HK-2 (cell line): Measurements from ENCODE around the gene TIAL1.
"Not testable (repeated sequence)": the region's sequence is repeated elsewhere in the genome, so short reads cannot be mapped to it uniquely, and the experiment has no call there.

ENCODE experiments used
- DNase-seq: peaks from one replicate; pipeline ENCODE4 v3.0.0-alpha.2; 2018; ENCODE audit not compliant: unreplicated experiment

The TIAL1 gene

DNA sequence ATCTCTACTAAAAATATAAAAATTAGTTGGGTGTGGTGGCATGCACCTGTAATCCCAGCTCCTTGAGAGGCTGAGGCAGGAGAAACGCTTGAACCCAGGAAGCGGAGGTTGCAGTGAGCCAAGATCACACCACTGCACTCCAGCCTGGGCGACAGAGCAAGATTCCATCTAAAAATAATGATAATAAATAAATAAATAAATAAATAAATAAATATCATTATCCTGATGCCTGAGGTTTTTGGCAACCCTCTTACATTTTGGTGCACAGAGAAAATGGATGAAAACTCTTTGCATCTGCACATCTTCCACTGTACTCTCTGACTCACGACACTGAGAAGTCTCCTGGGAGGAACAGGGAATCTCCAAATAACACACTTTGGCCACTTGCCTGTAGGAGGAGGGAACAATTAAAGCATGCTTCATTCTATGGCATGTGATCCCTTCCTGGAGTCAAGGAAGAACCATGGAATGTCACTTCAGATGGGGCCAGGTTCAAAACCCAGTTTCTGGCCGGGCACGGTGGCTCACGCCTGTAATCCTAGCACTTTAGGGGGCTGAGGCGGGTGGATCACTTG, 68.0 kb downstream of the TIAL1 start:
- DNase-seq: not testable (repeated sequence)

DNA sequence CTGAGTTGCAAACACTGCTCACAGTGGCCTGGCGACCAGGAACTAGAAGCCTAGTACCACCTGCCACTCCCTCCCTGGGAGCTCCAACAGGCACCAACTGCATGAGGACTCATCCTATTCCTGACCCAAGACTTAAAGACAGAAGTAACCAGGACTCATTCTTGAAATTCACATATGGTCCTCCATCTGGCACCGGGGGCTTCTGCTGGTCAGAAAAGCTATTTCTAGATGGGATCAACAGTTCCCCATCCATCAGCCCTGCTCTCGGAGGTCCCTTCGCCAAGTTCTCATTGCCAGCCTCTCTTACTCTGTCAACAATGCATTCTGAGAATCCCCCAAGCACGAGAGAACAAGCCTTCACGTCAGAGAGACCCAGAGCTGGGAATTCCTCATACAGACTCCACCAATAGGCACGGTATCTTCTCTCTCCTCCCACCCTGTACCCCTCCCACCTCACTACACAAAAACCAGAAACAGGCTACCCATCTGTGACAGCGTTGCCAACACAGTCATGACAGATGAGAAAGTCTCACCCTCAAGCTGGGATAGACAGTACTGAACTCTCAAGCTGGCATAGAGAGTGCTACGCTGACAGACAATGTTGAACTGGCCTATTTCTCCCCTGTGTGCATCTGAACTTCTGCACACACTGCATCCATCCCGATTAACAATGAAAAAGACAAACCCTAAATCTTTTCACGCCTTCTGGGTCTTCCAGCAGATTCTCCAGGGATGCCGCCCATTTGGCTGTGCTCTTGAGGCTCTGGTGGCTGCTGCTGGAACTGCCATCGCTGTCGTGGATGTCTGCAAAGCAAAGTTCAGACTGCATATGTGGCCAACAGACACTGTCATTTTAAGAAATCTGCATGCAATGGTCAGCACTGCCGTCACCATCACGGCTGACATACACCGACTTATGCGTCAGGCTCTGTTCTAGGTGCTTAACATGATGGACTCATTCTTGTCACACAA, 69.9 kb downstream of the TIAL1 start:
- no peak for DNase-seq

DNA sequence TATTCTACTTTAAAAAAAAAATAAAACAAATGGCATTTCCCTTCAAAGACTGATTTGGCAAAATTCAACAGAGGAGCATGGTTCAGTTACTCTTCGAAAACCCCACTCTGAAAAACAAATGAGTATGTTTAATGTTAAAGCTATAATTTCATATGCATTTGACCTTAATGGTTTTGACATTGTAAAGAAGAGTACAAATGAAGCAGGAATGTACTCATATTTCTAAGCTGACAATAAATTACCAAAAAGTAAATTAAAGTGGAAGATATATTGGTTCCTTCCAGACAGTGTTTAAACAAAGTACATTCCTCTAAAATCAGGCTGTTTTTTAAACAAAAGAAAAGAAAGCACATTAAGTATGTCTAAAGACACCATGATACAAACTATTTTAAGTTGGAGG, 70.6 kb downstream of the TIAL1 start:
- DNase-seq: no peak

DNA sequence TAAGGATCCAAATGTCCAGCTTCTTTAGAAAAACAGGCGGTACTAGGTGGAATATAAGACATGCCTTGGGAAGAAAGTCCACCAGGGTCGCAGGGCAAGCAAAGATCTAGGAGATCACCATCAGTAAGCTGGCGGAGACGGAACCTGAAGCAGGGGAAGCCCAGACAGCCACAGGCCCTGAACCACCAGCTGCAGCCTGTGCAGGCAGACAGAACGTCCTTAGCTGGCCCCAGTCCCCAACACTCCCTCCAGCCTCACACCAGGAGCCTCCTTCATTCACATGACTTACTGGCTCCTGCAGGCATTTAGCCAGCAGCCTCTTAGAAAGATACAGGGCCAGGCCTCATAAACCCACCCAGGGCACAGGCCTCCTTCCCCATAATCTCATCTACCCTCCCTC, 71.6 kb downstream of the TIAL1 start:
- DNase-seq: no peak

DNA sequence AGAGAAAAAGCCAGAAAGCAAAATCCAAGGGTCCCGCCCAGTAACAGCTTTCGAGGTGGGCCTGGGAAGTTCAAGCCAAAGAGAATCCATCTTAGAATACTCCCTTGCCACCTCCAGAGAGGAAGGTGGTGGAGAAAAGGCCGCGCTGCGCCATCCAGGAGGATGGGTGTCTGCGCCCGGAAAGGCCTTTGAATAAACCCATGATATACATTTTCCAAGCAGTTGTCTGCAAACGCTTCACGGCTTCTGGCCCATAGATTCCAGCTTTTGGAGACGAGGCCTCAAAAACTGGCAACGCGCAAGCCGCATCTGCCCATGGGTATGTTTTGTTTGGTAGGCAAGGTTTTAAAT, 72.1 kb downstream of the TIAL1 start:
- DNase-seq: no peak

DNA sequence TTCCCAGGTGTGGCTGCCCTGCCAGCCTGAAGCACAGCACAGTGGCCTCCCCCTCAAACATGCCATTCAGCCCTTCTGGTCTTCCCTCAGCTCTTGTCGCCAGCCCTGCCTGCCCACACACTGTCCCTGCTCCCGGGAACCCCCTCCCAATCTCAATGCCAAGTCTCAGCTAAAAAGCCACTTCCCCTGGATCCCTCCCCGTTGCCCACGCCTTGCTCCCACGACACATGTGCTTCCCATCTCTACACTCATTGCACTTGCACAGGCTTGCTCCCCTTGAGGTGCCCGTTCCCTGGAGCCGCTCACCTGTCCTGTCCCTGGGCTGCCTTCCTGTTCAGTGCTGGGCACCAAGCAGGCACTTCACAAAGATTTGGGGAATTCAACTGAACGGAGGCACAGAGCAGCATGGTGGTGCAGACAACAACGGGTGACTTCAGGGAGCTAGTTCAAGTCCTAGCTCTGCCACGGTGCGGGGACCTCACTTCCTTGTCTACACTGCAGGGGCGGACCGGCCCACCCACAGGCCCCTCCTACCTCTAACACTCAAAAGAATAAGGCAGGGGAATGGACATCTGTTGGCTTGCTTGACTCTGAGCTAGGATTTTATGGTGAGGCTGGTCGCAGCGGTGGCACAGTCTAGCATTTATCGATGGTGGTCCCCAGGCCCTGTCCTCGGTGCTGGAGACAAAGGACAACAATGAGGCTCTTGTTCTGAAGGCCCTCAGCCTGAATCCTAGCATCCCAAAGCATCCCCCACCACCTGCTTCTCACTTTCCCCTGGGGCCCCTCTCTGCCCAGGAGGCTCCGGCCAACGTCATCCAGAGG, 72.7 kb downstream of the TIAL1 start:
- no peak for DNase-seq
